HCT116 (cell line): ENCODE data around the gene CROCC. TPM values are rescaled to one million over a fixed set of nuclear protein-coding genes. Genes with fewer than 3 reads are reported as not detected.

Experiments
- ATAC-seq: fragments of 200-7000 bp; cut with Tn5 transposase; 2 replicates; pipeline ENCODE4 v1.9.1; 2020; ENCODE audit warnings: mild to moderate bottlenecking, moderate library complexity
- BruUV-seq: library from RNA; stranded (reverse); fragments of 400-500 nt; replicated peaks from 2 replicates; lab custom pipeline; 2021; lab: Mats Ljungman, UMichigan
- CTCF ChIA-PET: fragments of 300-600 bp; sonication (Branson Sonifier 250); formaldehyde crosslinking; loops from one replicate; lab custom pipeline; 2021; ENCODE audit warnings: antibody characterized with exemption; lab: Charles Lee
- POLR2A ChIA-PET: fragments of 300-600, 350-600 bp; sonication (Branson Sonifier 250); formaldehyde crosslinking; loops from one replicate; lab custom pipeline; 2021; ENCODE audit warnings: antibody characterized with exemption; lab: Charles Lee
- RAD21 ChIA-PET, 2 experiments: fragments of 300-600 bp; sonication (Branson Sonifier 250); formaldehyde crosslinking; loops; one replicate each; lab custom pipeline; 2023; ENCODE audit warnings: low total read pairs in 2 of 2; ENCODE audit not compliant: uncharacterized antibody in 2 of 2, unreplicated experiment in 2 of 2, low non-redundant PET in 1 of 2; lab: Charles Lee
- DNase-seq: peaks from one replicate; pipeline ENCODE4 v3.0.0-alpha.2; 2010; ENCODE audit warnings: low read depth, low spot score
- H2AFZ ChIP-seq: fragments of 200-600 bp; shearing (Covaris generic), sonication (generic); 2 replicates; pipeline ENCODE4 v1.6.1; 2017; ENCODE audit warnings: low read depth, mixed run types, mixed read lengths, antibody characterized with exemption, low read length; ENCODE audit not compliant: poor library complexity, severe bottlenecking
- H3K27ac ChIP-seq: 2 replicates; pipeline ENCODE4 v1.5.1; 2012; ENCODE audit warnings: low read depth, low read length
- H3K27me3 ChIP-seq: fragments of 200-600 bp; sonication (generic); 2 replicates; pipeline ENCODE4 v1.6.1; 2016; ENCODE audit warnings: mixed run types, low read length, mixed read lengths; ENCODE audit not compliant: insufficient read depth
- H3K36me3 ChIP-seq, 2 experiments: fragments of 200-500 bp in 1 of 2; fragments of 200-600 bp in 1 of 2; sonication (Bioruptor generic) in 1 of 2; sonication (generic) in 1 of 2; 2 replicates each; pipeline versions ENCODE4 v1.5.1 to v1.6.1; 2014 to 2016; ENCODE audit warnings: low read length in 2 of 2, inconsistent platforms in 1 of 2, mixed read lengths in 1 of 2, mixed run types in 1 of 2; ENCODE audit not compliant: insufficient read depth in 2 of 2, control insufficient read depth in 1 of 2
- H3K4me1 ChIP-seq, 2 experiments: fragments of 200-600 bp in 1 of 2; sonication (generic) in 1 of 2; 2 replicates each; pipeline versions ENCODE4 v1.5.1 to v1.6.1; 2012 to 2017; ENCODE audit warnings: low read length in 2 of 2, inconsistent platforms in 1 of 2, mild to moderate bottlenecking in 1 of 2, mixed read lengths in 1 of 2, mixed run types in 1 of 2, moderate library complexity in 1 of 2; ENCODE audit not compliant: insufficient read depth in 2 of 2, control insufficient read depth in 1 of 2
- H3K4me2 ChIP-seq: fragments of 200-600 bp; sonication (generic); 2 replicates; pipeline ENCODE4 v1.6.1; 2017; ENCODE audit warnings: mixed run types, low read length, mixed read lengths
- H3K4me3 ChIP-seq, 2 experiments: fragments of 200-600 bp in 1 of 2; sonication (generic) in 1 of 2; replicated peaks in 1 of 2; 2 replicates each; pipeline ENCODE4 v1.5.1; 2011 to 2016; ENCODE audit warnings: low read length in 2 of 2, control low read depth in 1 of 2, low read depth in 1 of 2, mild to moderate bottlenecking in 1 of 2, mixed read lengths in 1 of 2, mixed run types in 1 of 2
- H3K79me2 ChIP-seq: fragments of 200-600 bp; sonication (generic); 2 replicates; pipeline ENCODE4 v1.6.1; 2017; ENCODE audit warnings: mild to moderate bottlenecking, mixed run types, low read length, moderate library complexity, mixed read lengths; ENCODE audit not compliant: insufficient read depth
- H3K9ac ChIP-seq: fragments of 200-600 bp; sonication (generic); 2 replicates; pipeline ENCODE4 v1.6.1; 2016; ENCODE audit warnings: low read length, mixed read lengths
- H3K9me2 ChIP-seq: fragments of 200-600 bp; sonication (generic), shearing (Covaris generic); 2 replicates; pipeline ENCODE4 v1.6.1; 2017; ENCODE audit warnings: mixed run types, mild to moderate bottlenecking, moderate library complexity; ENCODE audit not compliant: insufficient read depth
- H3K9me3 ChIP-seq, 2 experiments: fragments of 200-500 bp in 1 of 2; fragments of 200-600 bp in 1 of 2; sonication (Bioruptor generic) in 1 of 2; sonication (generic) in 1 of 2; 2 replicates each; pipeline ENCODE4 v1.6.1; 2014 to 2017; ENCODE audit warnings: low read length in 2 of 2, mixed read lengths in 2 of 2, inconsistent platforms in 1 of 2, low read depth in 1 of 2, mild to moderate bottlenecking in 1 of 2, mixed run types in 1 of 2, moderate library complexity in 1 of 2; ENCODE audit not compliant: control insufficient read depth in 1 of 2, insufficient read depth in 1 of 2
- H4K20me1 ChIP-seq: fragments of 200-600 bp; sonication (generic), shearing (Covaris generic); 2 replicates; pipeline ENCODE4 v1.6.1; 2017; ENCODE audit warnings: mixed run types, mild to moderate bottlenecking, moderate library complexity; ENCODE audit not compliant: insufficient read depth
- CBX3 ChIP-seq: IDR thresholded peaks from 2 replicates; pipeline ENCODE4 v1.6.1; 2012; ENCODE audit warnings: low read depth
- CEBPB ChIP-seq: IDR thresholded peaks from 2 replicates; pipeline ENCODE4 v1.6.1; 2012; ENCODE audit warnings: low read depth
- EGR1 ChIP-seq: IDR thresholded peaks from 2 replicates; pipeline ENCODE4 v1.6.1; 2012; ENCODE audit warnings: low read depth
- EZH2 ChIP-seq: fragments of 200-600 bp; sonication (generic); IDR thresholded peaks from 2 replicates; pipeline ENCODE4 v1.6.1; 2017; ENCODE audit warnings: antibody characterized with exemption, mixed run types
- FOSL1 ChIP-seq: IDR thresholded peaks from 2 replicates; pipeline ENCODE4 v1.6.1; 2012; ENCODE audit warnings: low read depth
- JUND ChIP-seq: IDR thresholded peaks from 2 replicates; pipeline ENCODE4 v1.6.1; 2012
- POLR2A ChIP-seq: IDR thresholded peaks from 2 replicates; pipeline ENCODE4 v1.7.0; 2011; ENCODE audit warnings: borderline replicate concordance; ENCODE audit not compliant: insufficient read depth, insufficient read length; ENCODE audit errors: extremely low read depth
- REST ChIP-seq: IDR thresholded peaks from 2 replicates; pipeline ENCODE4 v1.6.1; 2012; ENCODE audit warnings: low read depth
- SIN3A ChIP-seq: IDR thresholded peaks from 2 replicates; pipeline ENCODE4 v1.6.1; 2012; ENCODE audit warnings: low read depth
- SP1 ChIP-seq: IDR thresholded peaks from 2 replicates; pipeline ENCODE4 v1.6.1; 2012; ENCODE audit warnings: low read depth
- ZFX ChIP-seq: fragments of 450-650 bp; IDR thresholded peaks from 2 replicates; pipeline ENCODE4 v1.6.1; 2017
- ZNF274 ChIP-seq: fragments of 200-500 bp; sonication (Bioruptor generic); IDR thresholded peaks from 2 replicates; pipeline ENCODE4 v1.6.1; 2014; ENCODE audit warnings: mild to moderate bottlenecking, low read depth, low read length, inconsistent platforms
- intact Hi-C: fragments of 100-400 bp; cut with micrococcal nuclease; formaldehyde crosslinking; loops from 2 replicates; pipeline ENCODE4 v1.10.0; 2022
- total RNA-seq: library from RNA; stranded (reverse); gene quantifications from one replicate; pipeline ENCODE4 v1.2.1, GENCODE V29; 2021; ENCODE audit not compliant: unreplicated experiment
- TF ChIP-seq, protein P1 (sequence below): IDR thresholded peaks from 2 replicates; pipeline ENCODE4 v1.6.1; 2011; ENCODE audit warnings: mild to moderate bottlenecking, low read length, moderate library complexity; ENCODE audit not compliant: insufficient replicate concordance; ENCODE audit errors: extremely low read depth
- TF ChIP-seq, protein P2 (sequence below): IDR thresholded peaks from 2 replicates; pipeline ENCODE4 v1.6.1; 2012

The CROCC gene
- total RNA-seq, 1 experiment from 2014 or later = 30.1 TPM

GRCh38 chr1:16992102-16992501, 70.4 kb downstream of the CROCC start:
- intact Hi-C loops = no loop called here
- Histone ChIP-seq H3K9ac (no peak overlapping the region), H3K79me2 (no peaks in the 10 kb centered on the region), H3K4me1 (no peaks in the 10 kb centered on the region), H4K20me1 (no peaks in the 10 kb centered on the region), H2AFZ (no peak overlapping the region), H3K4me2 (no peak overlapping the region), H3K9me3 (no peaks in the 10 kb centered on the region), H3K36me3 (peaks cover 0 to 3% of the 10 kb centered on the region in 2 experiments; a peak in 1 of 4 replicates), H3K27me3 (no peaks in the 10 kb centered on the region), H3K4me3 (no peak overlapping the region), H3K27ac (no peak overlapping the region), H3K9me2 (no peaks in the 10 kb centered on the region)
- DNase-seq (no peak), ATAC-seq (no peak)
- ChIA-PET POLR2A (no interaction called here), CTCF (no interaction called here), RAD21 (no interaction called here)
- no peak for TF ChIP-seq ZFX
- no peak for TF ChIP-seq POLR2A
- no peak for TF ChIP-seq ZNF274
- no peak for TF ChIP-seq SIN3A
- no peak for TF ChIP-seq CBX3
- TF ChIP-seq CEBPB = no peak
- no peak for TF ChIP-seq EGR1
- BruUV-seq = no TSS peak

DNA sequence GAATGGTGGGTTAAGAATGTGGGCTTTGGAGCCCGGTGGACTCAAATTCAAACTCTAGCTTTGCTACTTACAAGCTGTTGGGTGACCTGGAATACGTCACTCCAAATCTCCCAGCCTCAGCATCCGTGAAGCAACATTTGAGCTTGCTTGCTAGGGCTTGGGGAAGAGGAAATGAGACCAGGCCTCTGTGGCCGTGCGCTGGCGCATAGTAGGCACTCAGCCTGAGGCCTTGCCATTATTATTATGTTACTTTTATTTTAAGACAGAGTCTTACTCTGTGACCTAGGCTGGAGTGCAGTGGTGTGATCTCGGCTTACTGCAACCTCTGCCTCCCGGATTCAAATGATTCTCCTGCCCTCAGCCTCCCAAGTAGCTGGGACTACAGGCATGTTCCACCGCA, 70.9 kb downstream of the CROCC start:
- Histone ChIP-seq H3K79me2 (no peaks in the 10 kb centered on the region), H3K9me2 (no peaks in the 10 kb centered on the region), H3K4me3 (no peak overlapping the region), H3K4me2 (no peak overlapping the region), H3K27me3 (no peaks in the 10 kb centered on the region), H3K9ac (no peak overlapping the region), H4K20me1 (no peaks in the 10 kb centered on the region), H3K4me1 (no peaks in the 10 kb centered on the region), H3K27ac (no peak overlapping the region), H2AFZ (no peak overlapping the region), H3K9me3 (no peaks in the 10 kb centered on the region), H3K36me3 (no peaks in the 10 kb centered on the region; a peak in 1 of 4 replicates)
- ChIA-PET RAD21 (no interaction called here), CTCF (no interaction called here), POLR2A (no interaction called here)
- no TSS peak for BruUV-seq
- no peak for DNase-seq
- intact Hi-C loops = no loop called here
- no peak for ATAC-seq
- TF ChIP-seq POLR2A (no peak), FOSL1 (no peak), REST (no peak), ZNF274 (no peak), SP1 (no peak), ZFX (no peak), EZH2 (no peak), JUND (no peak)
- TF ChIP-seq, protein P1, sequence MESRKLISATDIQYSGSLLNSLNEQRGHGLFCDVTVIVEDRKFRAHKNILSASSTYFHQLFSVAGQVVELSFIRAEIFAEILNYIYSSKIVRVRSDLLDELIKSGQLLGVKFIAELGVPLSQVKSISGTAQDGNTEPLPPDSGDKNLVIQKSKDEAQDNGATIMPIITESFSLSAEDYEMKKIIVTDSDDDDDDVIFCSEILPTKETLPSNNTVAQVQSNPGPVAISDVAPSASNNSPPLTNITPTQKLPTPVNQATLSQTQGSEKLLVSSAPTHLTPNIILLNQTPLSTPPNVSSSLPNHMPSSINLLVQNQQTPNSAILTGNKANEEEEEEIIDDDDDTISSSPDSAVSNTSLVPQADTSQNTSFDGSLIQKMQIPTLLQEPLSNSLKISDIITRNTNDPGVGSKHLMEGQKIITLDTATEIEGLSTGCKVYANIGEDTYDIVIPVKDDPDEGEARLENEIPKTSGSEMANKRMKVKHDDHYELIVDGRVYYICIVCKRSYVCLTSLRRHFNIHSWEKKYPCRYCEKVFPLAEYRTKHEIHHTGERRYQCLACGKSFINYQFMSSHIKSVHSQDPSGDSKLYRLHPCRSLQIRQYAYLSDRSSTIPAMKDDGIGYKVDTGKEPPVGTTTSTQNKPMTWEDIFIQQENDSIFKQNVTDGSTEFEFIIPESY = no peak
- TF ChIP-seq, protein P2, sequence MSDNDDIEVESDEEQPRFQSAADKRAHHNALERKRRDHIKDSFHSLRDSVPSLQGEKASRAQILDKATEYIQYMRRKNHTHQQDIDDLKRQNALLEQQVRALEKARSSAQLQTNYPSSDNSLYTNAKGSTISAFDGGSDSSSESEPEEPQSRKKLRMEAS = no peak
